ENCODE data around the gene ZSWIM8. TPM values are rescaled to one million over a fixed set of nuclear protein-coding genes. Genes with fewer than 3 reads are reported as not detected.

The ZSWIM8 gene
- total and polyA plus RNA-seq, 5 donors from 2014 or later = 6.0 to 95.5 (median 12.3) TPM

DNA sequence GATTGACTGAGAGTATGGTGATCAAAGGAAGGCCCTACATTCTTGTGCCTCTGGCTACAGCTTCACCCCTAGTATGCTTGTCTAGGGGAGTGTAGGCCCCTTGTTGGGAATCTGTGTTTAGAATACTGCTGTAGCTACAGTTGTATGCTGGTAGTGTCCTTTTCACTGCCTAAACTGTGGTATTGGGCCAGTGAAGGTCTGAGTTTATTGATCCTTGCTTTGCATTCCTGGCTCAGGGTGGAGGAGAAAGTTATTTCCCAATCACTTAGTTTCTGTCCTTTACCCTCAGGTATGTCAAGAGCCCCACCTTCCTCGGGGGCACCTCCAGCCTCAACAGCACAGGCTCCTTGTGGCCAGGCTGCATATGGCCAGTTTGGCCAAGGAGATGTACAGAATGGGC is 34.6 kb upstream of the ZSWIM8 start:
- Mint-ChIP-seq H3K27ac (peak overlapping the region in 1 of 3 donors; percentile 51), H3K4me3 (peak overlapping the region in 1 of 4 donors; percentile 68), H3K36me3 (peaks cover 35% of the 10 kb centered on the region), H3K27me3 (no peaks in the 10 kb centered on the region), H3K9me3 (peaks cover 0 to 2% (median 0%) of the 10 kb centered on the region in 7 donors), H3K4me1 (peaks cover 9 to 49% (median 34%) of the 10 kb centered on the region in 4 donors)
- no peak overlapping the region for H3K4me3 ChIP-seq (ENCODE audit: low read depth, low read length)
- peaks cover 62% of the 10 kb centered on the region for H3K36me3 ChIP-seq (ENCODE audit: control insufficient read depth, insufficient read depth, low read length)
- H3K27ac ChIP-seq (ENCODE audit: insufficient read depth, low read length, poor library complexity, severe bottlenecking) = no peak overlapping the region
- ATAC-seq (ENCODE audit: low read depth in 2 of 2) (no peak), DNase-seq (no peak)
- no peaks in the 10 kb centered on the region for H3K9me3 ChIP-seq (ENCODE audit: control insufficient read depth in 2 of 2, low read length in 2 of 2)
- H3K4me1 ChIP-seq (ENCODE audit: control insufficient read depth, insufficient read depth, low read length, poor library complexity, severe bottlenecking) = peaks cover 18% of the 10 kb centered on the region
- no peaks in the 10 kb centered on the region for H3K27me3 ChIP-seq (ENCODE audit: control insufficient read depth, insufficient read depth, low read length)

GRCh38 chr10:73756183-73756582 is 29.2 kb upstream of the ZSWIM8 start:
- ATAC-seq (ENCODE audit: low read depth in 2 of 2) (no peak), DNase-seq (no peak)
- H3K27me3 Mint-ChIP-seq = no peaks in the 10 kb centered on the region
- Histone ChIP-seq H3K36me3 (ENCODE audit: control insufficient read depth, insufficient read depth, low read length) (peaks cover 58% of the 10 kb centered on the region), H3K4me1 (ENCODE audit: control insufficient read depth, insufficient read depth, low read length, poor library complexity, severe bottlenecking) (peaks cover 12% of the 10 kb centered on the region), H3K4me3 (ENCODE audit: low read depth, low read length) (no peak overlapping the region), H3K27me3 (ENCODE audit: control insufficient read depth, insufficient read depth, low read length) (no peaks in the 10 kb centered on the region), H3K9me3 (ENCODE audit: control insufficient read depth in 2 of 2, low read length in 2 of 2) (no peaks in the 10 kb centered on the region), H3K27ac (ENCODE audit: insufficient read depth, low read length, poor library complexity, severe bottlenecking) (no peak overlapping the region)
- peak overlapping the region in 2 of 3 donors; percentile 43 to 68 for H3K27ac Mint-ChIP-seq
- no peak overlapping the region for H3K4me3 Mint-ChIP-seq
- H3K36me3 Mint-ChIP-seq = peaks cover 38% of the 10 kb centered on the region
- peaks cover 11 to 51% (median 20%) of the 10 kb centered on the region in 4 donors for H3K4me1 Mint-ChIP-seq
- H3K9me3 Mint-ChIP-seq = no peaks in the 10 kb centered on the region

- Mint-ChIP-seq H3K36me3 (peaks cover 47% of the 10 kb centered on the region), H3K27me3 (no peaks in the 10 kb centered on the region), H3K4me1 (peaks cover 11 to 47% (median 27%) of the 10 kb centered on the region in 4 donors), H3K4me3 (peak overlapping the region in 2 of 4 donors; percentile 59 to 76), H3K9me3 (no peaks in the 10 kb centered on the region), H3K27ac (peak overlapping the region; percentile 62 to 94 (median 85))
- peaks cover 12% of the 10 kb centered on the region for H3K4me1 ChIP-seq (ENCODE audit: control insufficient read depth, insufficient read depth, low read length, poor library complexity, severe bottlenecking)
- no peak overlapping the region for H3K4me3 ChIP-seq (ENCODE audit: low read depth, low read length)
- DNase-seq (no peak), ATAC-seq (ENCODE audit: low read depth in 2 of 2) (no peak)
- peak overlapping the region; percentile 28 for H3K27ac ChIP-seq (ENCODE audit: insufficient read depth, low read length, poor library complexity, severe bottlenecking)
- H3K27me3 ChIP-seq (ENCODE audit: control insufficient read depth, insufficient read depth, low read length) = no peaks in the 10 kb centered on the region
- peaks cover 59% of the 10 kb centered on the region for H3K36me3 ChIP-seq (ENCODE audit: control insufficient read depth, insufficient read depth, low read length)
- no peaks in the 10 kb centered on the region for H3K9me3 ChIP-seq (ENCODE audit: control insufficient read depth in 2 of 2, low read length in 2 of 2)
Measured at GRCh38 chr10:73758704-73759511, 26.5 kb upstream of the ZSWIM8 start.

- H3K4me3 Mint-ChIP-seq = peak overlapping the region in 3 of 4 donors; percentile 43 to 76 (median 59)
- peak; percentile 18 to 69 (median 53) for DNase-seq
- H3K4me3 ChIP-seq (ENCODE audit: low read depth, low read length) = no peak overlapping the region
- H3K9me3 Mint-ChIP-seq = no peaks in the 10 kb centered on the region
- no peaks in the 10 kb centered on the region for H3K9me3 ChIP-seq (ENCODE audit: control insufficient read depth in 2 of 2, low read length in 2 of 2)
- H3K36me3 ChIP-seq (ENCODE audit: control insufficient read depth, insufficient read depth, low read length) = peaks cover 59% of the 10 kb centered on the region
- H3K27me3 ChIP-seq (ENCODE audit: control insufficient read depth, insufficient read depth, low read length) = no peaks in the 10 kb centered on the region
- peak overlapping the region; percentile 28 for H3K27ac ChIP-seq (ENCODE audit: insufficient read depth, low read length, poor library complexity, severe bottlenecking)
- H3K27ac Mint-ChIP-seq = peak overlapping the region; percentile 62 to 94 (median 85)
- H3K4me1 Mint-ChIP-seq = peaks cover 8 to 47% (median 27%) of the 10 kb centered on the region in 4 donors
- peaks cover 51% of the 10 kb centered on the region for H3K36me3 Mint-ChIP-seq
- peak; percentile 79 to 89 for ATAC-seq (ENCODE audit: low read depth in 2 of 2)
- peaks cover 12% of the 10 kb centered on the region for H3K4me1 ChIP-seq (ENCODE audit: control insufficient read depth, insufficient read depth, low read length, poor library complexity, severe bottlenecking)
- no peaks in the 10 kb centered on the region for H3K27me3 Mint-ChIP-seq
Measured at GRCh38 chr10:73759512-73760115, 25.8 kb upstream of the ZSWIM8 start.

DNA sequence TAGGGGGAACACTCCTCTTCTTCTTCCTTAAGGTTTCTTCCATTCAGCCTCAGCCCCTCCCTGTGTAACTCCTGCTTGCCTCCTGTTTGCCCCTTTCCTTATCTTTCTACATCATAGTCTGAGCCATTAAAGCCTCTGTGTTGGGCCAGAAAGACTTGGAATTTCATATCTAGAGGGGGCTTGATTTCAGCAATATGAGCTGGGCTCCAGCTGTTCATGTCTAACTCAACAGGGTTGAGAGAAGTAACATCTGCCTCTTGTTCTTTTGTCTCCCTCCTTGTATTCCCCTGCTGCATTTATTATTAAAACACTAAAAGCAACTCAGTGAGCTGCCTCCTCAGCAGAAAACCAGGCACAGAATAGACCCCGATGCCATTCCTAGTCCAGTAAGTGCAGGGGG is 23.6 kb upstream of the ZSWIM8 start:
- no peak for ATAC-seq (ENCODE audit: low read depth in 2 of 2)
- Histone ChIP-seq H3K4me1 (ENCODE audit: control insufficient read depth, insufficient read depth, low read length, poor library complexity, severe bottlenecking) (peaks cover 12% of the 10 kb centered on the region), H3K36me3 (ENCODE audit: control insufficient read depth, insufficient read depth, low read length) (peaks cover 71% of the 10 kb centered on the region), H3K9me3 (ENCODE audit: control insufficient read depth in 2 of 2, low read length in 2 of 2) (no peaks in the 10 kb centered on the region), H3K27me3 (ENCODE audit: control insufficient read depth, insufficient read depth, low read length) (no peaks in the 10 kb centered on the region), H3K27ac (ENCODE audit: insufficient read depth, low read length, poor library complexity, severe bottlenecking) (no peak overlapping the region), H3K4me3 (ENCODE audit: low read depth, low read length) (no peak overlapping the region)
- no peak for DNase-seq
- peak overlapping the region in 2 of 3 donors; percentile 81 to 88 for H3K27ac Mint-ChIP-seq
- peaks cover 61% of the 10 kb centered on the region for H3K36me3 Mint-ChIP-seq
- H3K9me3 Mint-ChIP-seq = no peaks in the 10 kb centered on the region
- peak overlapping the region in 1 of 4 donors; percentile 3 for H3K4me3 Mint-ChIP-seq
- H3K4me1 Mint-ChIP-seq = peaks cover 7 to 38% (median 26%) of the 10 kb centered on the region in 4 donors
- H3K27me3 Mint-ChIP-seq = no peaks in the 10 kb centered on the region

DNA sequence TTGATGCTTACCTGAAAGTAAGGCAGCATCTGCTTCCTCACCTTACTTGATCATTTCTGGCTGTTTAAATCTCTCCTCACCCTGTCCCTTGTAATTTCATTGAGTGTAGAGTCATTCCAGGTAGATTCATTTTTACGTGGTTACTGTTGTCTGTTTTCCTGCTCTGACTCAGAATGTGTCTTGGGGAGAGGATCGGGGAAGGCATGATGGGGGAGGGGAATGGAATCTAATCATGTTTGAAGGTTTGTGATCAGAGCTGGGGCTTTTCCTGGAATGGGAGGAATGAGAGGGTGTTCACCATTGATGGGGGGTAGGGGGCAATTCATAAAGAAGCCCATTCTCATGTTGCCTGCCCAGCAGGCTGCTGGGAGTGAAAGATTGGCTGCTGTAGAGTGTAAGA is 22.5 kb upstream of the ZSWIM8 start:
- peaks cover 82% of the 10 kb centered on the region for H3K36me3 ChIP-seq (ENCODE audit: control insufficient read depth, insufficient read depth, low read length)
- H3K27me3 Mint-ChIP-seq = no peaks in the 10 kb centered on the region
- H3K36me3 Mint-ChIP-seq = peaks cover 59% of the 10 kb centered on the region
- H3K4me1 ChIP-seq (ENCODE audit: control insufficient read depth, insufficient read depth, low read length, poor library complexity, severe bottlenecking) = peaks cover 12% of the 10 kb centered on the region
- H3K9me3 Mint-ChIP-seq = no peaks in the 10 kb centered on the region
- no peaks in the 10 kb centered on the region for H3K27me3 ChIP-seq (ENCODE audit: control insufficient read depth, insufficient read depth, low read length)
- H3K27ac ChIP-seq (ENCODE audit: insufficient read depth, low read length, poor library complexity, severe bottlenecking) = no peak overlapping the region
- no peak for ATAC-seq (ENCODE audit: low read depth in 2 of 2)
- H3K4me3 ChIP-seq (ENCODE audit: low read depth, low read length) = no peak overlapping the region
- peak overlapping the region in 2 of 3 donors; percentile 20 to 87 for H3K27ac Mint-ChIP-seq
- no peak overlapping the region for H3K4me3 Mint-ChIP-seq
- H3K4me1 Mint-ChIP-seq = peaks cover 7 to 35% (median 24%) of the 10 kb centered on the region in 4 donors
- no peak for DNase-seq
- H3K9me3 ChIP-seq (ENCODE audit: control insufficient read depth in 2 of 2, low read length in 2 of 2) = no peaks in the 10 kb centered on the region

DNA sequence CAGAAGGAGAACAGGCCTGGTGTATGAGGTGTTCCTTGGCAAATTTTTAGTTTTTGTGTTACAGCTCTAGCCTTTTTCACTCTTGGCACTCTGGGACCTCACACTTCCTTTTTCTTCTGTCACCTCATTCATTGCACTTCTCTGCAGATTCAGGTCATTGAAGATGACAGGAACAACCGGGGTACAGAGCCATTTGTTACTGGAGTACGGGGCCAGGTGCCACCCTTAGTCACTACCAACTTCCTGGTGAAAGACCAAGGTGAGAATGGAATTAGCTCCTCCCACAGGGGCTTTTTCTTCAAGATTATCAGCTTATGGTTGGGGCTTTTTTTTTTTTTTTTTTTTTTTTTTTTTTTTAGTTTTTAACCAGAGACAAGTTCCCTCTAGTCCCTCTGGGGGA is 22.1 kb upstream of the ZSWIM8 start:
- H3K4me1 Mint-ChIP-seq = peaks cover 5 to 35% (median 22%) of the 10 kb centered on the region in 4 donors
- Histone ChIP-seq H3K36me3 (ENCODE audit: control insufficient read depth, insufficient read depth, low read length) (peaks cover 82% of the 10 kb centered on the region), H3K27ac (ENCODE audit: insufficient read depth, low read length, poor library complexity, severe bottlenecking) (no peak overlapping the region), H3K27me3 (ENCODE audit: control insufficient read depth, insufficient read depth, low read length) (no peaks in the 10 kb centered on the region), H3K4me3 (ENCODE audit: low read depth, low read length) (no peak overlapping the region), H3K4me1 (ENCODE audit: control insufficient read depth, insufficient read depth, low read length, poor library complexity, severe bottlenecking) (peaks cover 9% of the 10 kb centered on the region), H3K9me3 (ENCODE audit: control insufficient read depth in 2 of 2, low read length in 2 of 2) (no peaks in the 10 kb centered on the region)
- H3K27ac Mint-ChIP-seq = peak overlapping the region in 1 of 3 donors; percentile 20
- no peak overlapping the region for H3K4me3 Mint-ChIP-seq
- no peak for DNase-seq
- no peaks in the 10 kb centered on the region for H3K9me3 Mint-ChIP-seq
- H3K27me3 Mint-ChIP-seq = no peaks in the 10 kb centered on the region
- ATAC-seq (ENCODE audit: low read depth in 2 of 2) = no peak
- peaks cover 59% of the 10 kb centered on the region for H3K36me3 Mint-ChIP-seq
